Glutamatergic neuron (in vitro differentiated cells): Measurements from ENCODE around the gene NCAPD3. TPM values are rescaled to one million over a fixed set of nuclear protein-coding genes. Genes with fewer than 3 reads are reported as not detected.

Experiments
- DNase-seq: peaks from one replicate; pipeline ENCODE4 v3.0.0; 2022
- H3K27ac Mint-ChIP-seq: one replicate; pipeline ENCODE4 v1.8.0; 2020; ENCODE audit warnings: mild to moderate bottlenecking, mixed read lengths, inconsistent platforms; ENCODE audit not compliant: unreplicated experiment
- H3K27me3 Mint-ChIP-seq: one replicate; pipeline ENCODE4 v1.8.0; 2020; ENCODE audit warnings: mild to moderate bottlenecking, moderate library complexity, mixed read lengths, inconsistent platforms; ENCODE audit not compliant: unreplicated experiment
- H3K36me3 Mint-ChIP-seq: one replicate; pipeline ENCODE4 v1.8.0; 2020; ENCODE audit warnings: mild to moderate bottlenecking, mixed read lengths, inconsistent platforms; ENCODE audit not compliant: unreplicated experiment
- H3K4me1 Mint-ChIP-seq: one replicate; pipeline ENCODE4 v1.8.0; 2020; ENCODE audit warnings: mild to moderate bottlenecking, low read depth, mixed read lengths, inconsistent platforms; ENCODE audit not compliant: unreplicated experiment
- H3K4me3 Mint-ChIP-seq: one replicate; pipeline ENCODE4 v1.8.0; 2020; ENCODE audit warnings: mild to moderate bottlenecking, mixed read lengths, inconsistent platforms; ENCODE audit not compliant: unreplicated experiment
- H3K9me3 Mint-ChIP-seq: one replicate; pipeline ENCODE4 v1.8.0; 2020; ENCODE audit warnings: mild to moderate bottlenecking, moderate library complexity, mixed read lengths, inconsistent platforms; ENCODE audit not compliant: unreplicated experiment
- CTCF ChIP-seq: fragments of 200-600 bp; sonication (generic); IDR thresholded peaks from one replicate; pipeline ENCODE4 v1.5.0; 2021; ENCODE audit not compliant: partially characterized antibody, unreplicated experiment
- total RNA-seq: library from RNA; stranded (reverse); fragmentation: NEBNext Ultra II Directional; extraction: Animal tissue kit (Norgen Biotek cat#: 25700); gene quantifications from one replicate; pipeline ENCODE4 v1.2.1, GENCODE V29; 2021; ENCODE audit not compliant: unreplicated experiment

Gene NCAPD3
- total RNA-seq, 1 donor from 2014 or later: 20.3 TPM

GRCh38 chr11:134139873-134140331 is 83.9 kb downstream of the NCAPD3 start:
- peaks cover 12% of the 10 kb centered on the region for H3K27me3 Mint-ChIP-seq
- no peak overlapping the region for H3K27ac Mint-ChIP-seq
- peaks cover 7% of the 10 kb centered on the region for H3K4me1 Mint-ChIP-seq
- H3K4me3 Mint-ChIP-seq: no peak overlapping the region
- peaks cover 27% of the 10 kb centered on the region for H3K36me3 Mint-ChIP-seq
- peak; percentile 87 for TF ChIP-seq CTCF
- peaks cover 11% of the 10 kb centered on the region for H3K9me3 Mint-ChIP-seq
- peak; percentile 40 for DNase-seq

GRCh38 chr11:134139303-134139872 is 84.4 kb downstream of the NCAPD3 start:
- Mint-ChIP-seq H3K27me3 (peaks cover 12% of the 10 kb centered on the region), H3K27ac (peak overlapping the region; percentile 23), H3K4me1 (peaks cover 7% of the 10 kb centered on the region), H3K4me3 (no peak overlapping the region), H3K36me3 (peaks cover 26% of the 10 kb centered on the region), H3K9me3 (peaks cover 12% of the 10 kb centered on the region)
- no peak for TF ChIP-seq CTCF
- no peak for DNase-seq

- Mint-ChIP-seq H3K27me3 (peaks cover 10% of the 10 kb centered on the region), H3K4me1 (peaks cover 7% of the 10 kb centered on the region), H3K36me3 (peaks cover 25% of the 10 kb centered on the region), H3K9me3 (peaks cover 13% of the 10 kb centered on the region), H3K4me3 (no peak overlapping the region), H3K27ac (no peak overlapping the region)
- TF ChIP-seq CTCF: no peak
- no peak for DNase-seq
These were observed 85.4 kb downstream of the NCAPD3 start for GRCh38 chr11:134138376-134138775.

- no peak for DNase-seq
- peaks cover 39% of the 10 kb centered on the region for H3K36me3 Mint-ChIP-seq
- H3K4me3 Mint-ChIP-seq: no peak overlapping the region
- peaks cover 18% of the 10 kb centered on the region for H3K9me3 Mint-ChIP-seq
- H3K27ac Mint-ChIP-seq: no peak overlapping the region
- H3K4me1 Mint-ChIP-seq: peaks cover 4% of the 10 kb centered on the region
- TF ChIP-seq CTCF: no peak
- H3K27me3 Mint-ChIP-seq: peaks cover 2% of the 10 kb centered on the region
These were observed 89.6 kb downstream of the NCAPD3 start for GRCh38 chr11:134134167-134134566.

- no peak overlapping the region for H3K4me3 Mint-ChIP-seq
- H3K4me1 Mint-ChIP-seq: peaks cover 2% of the 10 kb centered on the region
- H3K27ac Mint-ChIP-seq: no peak overlapping the region
- H3K9me3 Mint-ChIP-seq: peaks cover 18% of the 10 kb centered on the region
- DNase-seq: no peak
- TF ChIP-seq CTCF: no peak
- H3K36me3 Mint-ChIP-seq: peaks cover 39% of the 10 kb centered on the region
- H3K27me3 Mint-ChIP-seq: no peaks in the 10 kb centered on the region
These were observed 91.0 kb downstream of the NCAPD3 start for GRCh38 chr11:134132808-134133207.
